HT-29 (cell line): ENCODE data around the gene FHL1. TPM values are rescaled to one million over a fixed set of nuclear protein-coding genes. Genes with fewer than 3 reads are reported as not detected.
"Not testable (repeated sequence)": the region's sequence is repeated elsewhere in the genome, so short reads cannot be mapped to it uniquely, and the experiment has no call there.

Source experiments
- DNase-seq: peaks from one replicate; pipeline ENCODE4 v3.0.0-alpha.2; 2015; ENCODE audit warnings: low spot score
- total RNA-seq: library from RNA; depleted of rRNA; stranded (reverse); fragments of >200 nt; shearing (Covaris generic); gene quantifications from 2 replicates; pipeline ENCODE4 v1.2.3, GENCODE V29; 2014

The FHL1 gene
- total RNA-seq, 1 experiment from 2014 or later, result not detected

GRCh38 chrX:136207546-136207945, 60.2 kb downstream of the FHL1 start:
- no peak for DNase-seq

- DNase-seq, result peak; percentile 56
These were observed 61.8 kb downstream of the FHL1 start for GRCh38 chrX:136209016-136209738.

- no peak for DNase-seq
These were observed 62.4 kb downstream of the FHL1 start for GRCh38 chrX:136209751-136210150.

- DNase-seq, result no peak
These were observed 62.9 kb downstream of the FHL1 start for GRCh38 chrX:136210243-136210642.

GRCh38 chrX:136210806-136211205, 63.5 kb downstream of the FHL1 start:
- DNase-seq, result no peak

- no peak for DNase-seq
These were observed 64.6 kb downstream of the FHL1 start for GRCh38 chrX:136211766-136212556.

- no peak for DNase-seq
These were observed 65.3 kb downstream of the FHL1 start for GRCh38 chrX:136212557-136213111.

- no peak for DNase-seq
These were observed 67.2 kb downstream of the FHL1 start for GRCh38 chrX:136214551-136214950.

GRCh38 chrX:136215559-136215958, 68.2 kb downstream of the FHL1 start:
- no peak for DNase-seq

- no peak for DNase-seq
These were observed 72.6 kb downstream of the FHL1 start for GRCh38 chrX:136219893-136220292.

- no peak for DNase-seq
These were observed 73.2 kb downstream of the FHL1 start for GRCh38 chrX:136220540-136220939.

- no peak for DNase-seq
These were observed 73.6 kb downstream of the FHL1 start for GRCh38 chrX:136220951-136221350.

GRCh38 chrX:136221851-136222513, 74.6 kb downstream of the FHL1 start:
- no peak for DNase-seq

- DNase-seq, result no peak
These were observed 79.7 kb downstream of the FHL1 start for GRCh38 chrX:136227074-136227473.

- no peak for DNase-seq
These were observed 80.9 kb downstream of the FHL1 start for GRCh38 chrX:136227948-136228838.

- no peak for DNase-seq
These were observed 81.5 kb downstream of the FHL1 start for GRCh38 chrX:136228839-136229207.

- no peak for DNase-seq
These were observed 89.7 kb downstream of the FHL1 start for GRCh38 chrX:136237074-136237473.

- DNase-seq, result not testable (repeated sequence)
These were observed 90.5 kb downstream of the FHL1 start for GRCh38 chrX:136237849-136238248.

- DNase-seq, result no peak
These were observed 98.9 kb downstream of the FHL1 start for GRCh38 chrX:136246201-136246600.

- no peak for DNase-seq
These were observed 103.1 kb downstream of the FHL1 start for GRCh38 chrX:136250191-136251040.
